IMR-90 (cell line): ENCODE measurements around the gene DIP2B. TPM values are rescaled to one million over a fixed set of nuclear protein-coding genes. Genes with fewer than 3 reads are reported as not detected.

Experiments
- ATAC-seq: fragments of 200-7000 bp; cut with Tn5 transposase; 2 replicates; pipeline ENCODE4 v1.9.1; 2020; ENCODE audit warnings: low read depth, mild to moderate bottlenecking, moderate library complexity
- BruUV-seq: library from RNA; stranded (reverse); fragments of 400-500 nt; replicated peaks from 2 replicates; lab custom pipeline; 2021; lab: Mats Ljungman, UMichigan
- CTCF ChIA-PET: fragments of 300-600 bp; formaldehyde crosslinking; extraction: SDS; loops from one replicate; lab custom pipeline; 2021; ENCODE audit warnings: antibody characterized with exemption; lab: Yijun Ruan, JAX
- POLR2A ChIA-PET: fragments of 300-600 bp; sonication (Branson Sonifier 250); formaldehyde crosslinking; loops from one replicate; lab custom pipeline; 2022; ENCODE audit warnings: antibody characterized with exemption; ENCODE audit not compliant: unreplicated experiment; lab: Charles Lee
- DNase-seq: peaks from one replicate; pipeline ENCODE4 v3.0.0; 2013
- H2AFZ ChIP-seq: replicated peaks from 2 replicates; pipeline ENCODE3; 2013; ENCODE audit warnings: low read length, mild to moderate bottlenecking; ENCODE audit not compliant: poor library complexity
- H2AK5ac ChIP-seq: 2 replicates; pipeline ENCODE4 v1.6.1; 2013; ENCODE audit warnings: low read depth, low read length, inconsistent platforms
- H2AK9ac ChIP-seq: replicated peaks from 2 replicates; pipeline ENCODE3; 2013; ENCODE audit warnings: mild to moderate bottlenecking, low read depth, low read length, moderate library complexity; ENCODE audit not compliant: poor library complexity
- H2BK120ac ChIP-seq: 2 replicates; pipeline ENCODE4 v1.6.1; 2013; ENCODE audit warnings: low read depth, low read length, inconsistent platforms
- H2BK15ac ChIP-seq: 3 replicates; pipeline ENCODE4 v1.6.1; 2013; ENCODE audit warnings: low read depth, low read length, inconsistent platforms
- H2BK20ac ChIP-seq: 2 replicates; pipeline ENCODE4 v1.6.1; 2013; ENCODE audit warnings: low read depth, mild to moderate bottlenecking, inconsistent platforms, low read length, moderate library complexity
- H2BK5ac ChIP-seq: 2 replicates; pipeline ENCODE4 v1.6.1; 2013; ENCODE audit warnings: mild to moderate bottlenecking, low read depth, low read length, inconsistent platforms; ENCODE audit not compliant: poor library complexity, severe bottlenecking
- H3K14ac ChIP-seq: replicated peaks from 2 replicates; pipeline ENCODE4 v1.6.1; 2013; ENCODE audit warnings: low read depth, low read length, inconsistent platforms
- H3K18ac ChIP-seq: 2 replicates; pipeline ENCODE4 v1.6.1; 2013; ENCODE audit warnings: low read depth, low read length, control low read depth
- H3K23ac ChIP-seq: 2 replicates; pipeline ENCODE4 v1.6.1; 2013; ENCODE audit warnings: low read depth, low read length, inconsistent platforms
- H3K27ac ChIP-seq: 2 replicates; pipeline ENCODE4 v1.5.1; 2013; ENCODE audit warnings: mild to moderate bottlenecking, control low read depth, low read length; ENCODE audit not compliant: insufficient read depth
- H3K27me3 ChIP-seq: 2 replicates; pipeline ENCODE4 v1.6.1; 2013; ENCODE audit warnings: low read length; ENCODE audit not compliant: control insufficient read depth, insufficient read depth
- H3K36me3 ChIP-seq: 2 replicates; pipeline ENCODE4 v1.6.1; 2013; ENCODE audit warnings: low read length, mixed read lengths; ENCODE audit not compliant: control insufficient read depth, insufficient read depth
- H3K4ac ChIP-seq: 2 replicates; pipeline ENCODE4 v1.6.1; 2013; ENCODE audit warnings: low read depth, low read length, inconsistent platforms
- H3K4me1 ChIP-seq: 2 replicates; pipeline ENCODE4 v1.6.1; 2013; ENCODE audit warnings: low read length, mixed read lengths; ENCODE audit not compliant: control insufficient read depth, insufficient read depth
- H3K4me2 ChIP-seq: 2 replicates; pipeline ENCODE4 v1.6.1; 2013; ENCODE audit warnings: low read depth, mild to moderate bottlenecking, control low read depth, low read length, moderate library complexity
- H3K4me3 ChIP-seq: 2 replicates; pipeline ENCODE4 v1.5.1; 2013; ENCODE audit warnings: low read depth, mild to moderate bottlenecking, control low read depth, low read length, moderate library complexity; ENCODE audit not compliant: insufficient read depth
- H3K56ac ChIP-seq: 2 replicates; pipeline ENCODE4 v1.6.1; 2013; ENCODE audit warnings: low read length, inconsistent platforms; ENCODE audit not compliant: insufficient read depth; ENCODE audit errors: extremely low read depth
- H3K79me1 ChIP-seq, 2 experiments: 2 replicates each; pipeline ENCODE4 v1.6.1; 2013; ENCODE audit warnings: low read length in 2 of 2, inconsistent platforms in 1 of 2, low read depth in 1 of 2
- H3K9ac ChIP-seq: 2 replicates; pipeline ENCODE4 v1.6.1; 2013; ENCODE audit warnings: low read depth, low read length, control low read depth
- H3K9me1 ChIP-seq: 2 replicates; pipeline ENCODE4 v1.6.1; 2013; ENCODE audit warnings: low read length, inconsistent platforms; ENCODE audit not compliant: insufficient read depth
- H3K9me3 ChIP-seq: 2 replicates; pipeline ENCODE4 v1.6.1; 2013; ENCODE audit warnings: low read length; ENCODE audit not compliant: control insufficient read depth, insufficient read depth
- H4K20me1 ChIP-seq: 2 replicates; pipeline ENCODE4 v1.6.1; 2013; ENCODE audit warnings: low read length, inconsistent platforms; ENCODE audit not compliant: insufficient read depth
- H4K5ac ChIP-seq: 2 replicates; pipeline ENCODE4 v1.6.1; 2013; ENCODE audit warnings: mild to moderate bottlenecking, low read depth, low read length, control low read depth
- H4K8ac ChIP-seq, 2 experiments: 2 replicates each; pipeline ENCODE4 v1.6.1; 2013; ENCODE audit warnings: low read depth in 2 of 2, low read length in 2 of 2, control low read depth in 1 of 2, inconsistent platforms in 1 of 2
- H4K91ac ChIP-seq: 2 replicates; pipeline ENCODE4 v1.6.1; 2013; ENCODE audit warnings: low read depth, low read length, inconsistent platforms; ENCODE audit not compliant: insufficient read depth
- CEBPB ChIP-seq: IDR thresholded peaks from 2 replicates; pipeline ENCODE4 v1.6.1; 2012; ENCODE audit warnings: low read depth, low read length, improper control_type of control experiment
- CHD1 ChIP-seq: IDR thresholded peaks from 2 replicates; pipeline ENCODE4 v1.6.1; 2012; ENCODE audit warnings: low read depth, low read length, improper control_type of control experiment
- MAFK ChIP-seq: IDR thresholded peaks from 2 replicates; pipeline ENCODE4 v1.6.1; 2012; ENCODE audit warnings: low read depth, low read length, improper control_type of control experiment
- NFE2L2 ChIP-seq: fragments of 150-350 bp; IDR thresholded peaks from 2 replicates; pipeline ENCODE4 v1.6.1; 2016; ENCODE audit warnings: low read depth, mild to moderate bottlenecking, low read length
- RAD21 ChIP-seq: IDR thresholded peaks from 2 replicates; pipeline ENCODE4 v1.6.1; 2012; ENCODE audit warnings: low read length, improper control_type of control experiment
- RCOR1 ChIP-seq: IDR thresholded peaks from 2 replicates; pipeline ENCODE4 v1.6.1; 2012; ENCODE audit warnings: mild to moderate bottlenecking, low read length, improper control_type of control experiment; ENCODE audit not compliant: insufficient replicate concordance
- RFX5 ChIP-seq: IDR thresholded peaks from 2 replicates; pipeline ENCODE4 v1.8.0; 2012; ENCODE audit warnings: low read depth, mild to moderate bottlenecking, low read length, moderate library complexity
- WGBS, 2 experiments: methylation state at CpG; one replicate each; pipeline versions ENCODE4 v1.1.5 to v1.1.7; 2013; ENCODE audit warnings: missing lambda C conversion rate in 2 of 2; ENCODE audit not compliant: insufficient read length in 1 of 2; ENCODE audit errors: extremely low coverage in 2 of 2; 5-methylcytosine and 5-hydroxymethylcytosine counted together
- dilution Hi-C: fragments of 300-500 bp; cut with HindIII; formaldehyde crosslinking; loops from one replicate; pipeline ENCODE4 v1.14.3; 2018; ENCODE audit warnings: low sequenced_read_pairs; ENCODE audit not compliant: unreplicated experiment
- in situ Hi-C: fragments of 300-500 bp; cut with MboI; formaldehyde crosslinking; loops from 3 replicates; pipeline ENCODE4 v1.14.3; 2019; ENCODE audit warnings: low sequenced_read_pairs, inconsistent platforms, mixed read lengths
- intact Hi-C: fragments of 100-400 bp; cut with micrococcal nuclease; formaldehyde crosslinking; loops from 2 replicates; pipeline ENCODE4 v1.10.0; 2022
- polyA plus RNA-seq, 3 experiments: library from polyadenylated mRNA; depleted of rRNA; stranded (reverse); fragments of >200 nt; gene quantifications; 2 replicates each; pipeline ENCODE4 v1.2.3, GENCODE V29; 2012; ENCODE audit warnings: low replicate concordance in 1 of 3
- total RNA-seq: library from RNA; depleted of rRNA; stranded (reverse); fragments of >200 nt; gene quantifications from 2 replicates; pipeline ENCODE4 v1.2.3, GENCODE V29; 2012
- TF ChIP-seq, protein P1 (sequence below): fragments of 150-350 bp; IDR thresholded peaks from 2 replicates; pipeline ENCODE4 v1.6.1; 2017; ENCODE audit warnings: mild to moderate bottlenecking, antibody characterized with exemption, low read length, low read depth

The DIP2B gene
- total and polyA plus RNA-seq, 2 of the 4 experiments (the other 2 are of a cell fraction): 7.7 to 12.9 TPM

DNA sequence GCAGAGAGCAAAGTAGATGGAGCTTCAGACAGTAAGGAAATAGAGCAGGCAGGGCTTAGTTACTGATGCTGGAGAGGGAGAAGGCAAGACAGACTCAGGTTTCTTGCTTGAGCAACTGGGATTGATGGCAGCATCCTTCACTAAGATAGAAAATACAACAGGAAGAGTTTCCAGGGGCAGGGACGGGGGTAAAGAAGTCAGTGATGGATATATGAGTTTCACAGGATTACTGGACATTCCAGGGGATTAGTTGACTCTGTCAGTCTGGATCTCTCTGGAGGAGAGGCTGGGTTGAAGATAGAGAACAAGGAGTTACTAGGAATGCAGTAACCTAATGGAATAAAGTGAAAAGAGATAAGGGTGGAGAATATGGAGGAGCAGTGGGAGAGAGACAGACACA lies 184.7 kb downstream of the DIP2B start:
- BruUV-seq: no TSS peak
- H4K91ac ChIP-seq: no peak overlapping the region
- 100% methylated on average over 1 of the region's 1 CpG; no CpG with 5 or more reads in 1 of the 2 experiments for WGBS, 2 experiments
- no peak overlapping the region for H3K27ac ChIP-seq
- no peak overlapping the region for H4K8ac ChIP-seq
- no peak overlapping the region for H2BK5ac ChIP-seq
- intact Hi-C loops: no loop called here
- no peak for ATAC-seq
- no peaks in the 10 kb centered on the region for H3K79me1 ChIP-seq
- ChIA-PET CTCF (no interaction called here), POLR2A (no interaction called here)
- no peaks in the 10 kb centered on the region for H3K4me1 ChIP-seq
- no peaks in the 10 kb centered on the region for H3K9me1 ChIP-seq
- H4K5ac ChIP-seq: no peak overlapping the region
- H3K9me3 ChIP-seq: no peaks in the 10 kb centered on the region
- no peak overlapping the region for H2AK5ac ChIP-seq
- no peak overlapping the region for H2AFZ ChIP-seq
- no peak overlapping the region for H3K56ac ChIP-seq
- no peak for DNase-seq
- in situ Hi-C loops: no loop called here
- H3K4me2 ChIP-seq: no peak overlapping the region
- H3K27me3 ChIP-seq: no peaks in the 10 kb centered on the region
- H3K4me3 ChIP-seq: no peak overlapping the region
- peaks cover 12% of the 10 kb centered on the region for H3K36me3 ChIP-seq
- H3K9ac ChIP-seq: no peak overlapping the region
- H3K18ac ChIP-seq: no peak overlapping the region
- H3K23ac ChIP-seq: no peak overlapping the region
- H3K4ac ChIP-seq: no peak overlapping the region
- no peak overlapping the region for H3K14ac ChIP-seq
- H2BK20ac ChIP-seq: no peak overlapping the region
- no peaks in the 10 kb centered on the region for H4K20me1 ChIP-seq
- TF ChIP-seq, protein P1, sequence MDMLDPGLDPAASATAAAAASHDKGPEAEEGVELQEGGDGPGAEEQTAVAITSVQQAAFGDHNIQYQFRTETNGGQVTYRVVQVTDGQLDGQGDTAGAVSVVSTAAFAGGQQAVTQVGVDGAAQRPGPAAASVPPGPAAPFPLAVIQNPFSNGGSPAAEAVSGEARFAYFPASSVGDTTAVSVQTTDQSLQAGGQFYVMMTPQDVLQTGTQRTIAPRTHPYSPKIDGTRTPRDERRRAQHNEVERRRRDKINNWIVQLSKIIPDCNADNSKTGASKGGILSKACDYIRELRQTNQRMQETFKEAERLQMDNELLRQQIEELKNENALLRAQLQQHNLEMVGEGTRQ: no peak
- TF ChIP-seq CHD1 (no peak), RFX5 (no peak), NFE2L2 (no peak), RAD21 (no peak), CEBPB (no peak), RCOR1 (no peak), MAFK (no peak)
- no peak overlapping the region for H2AK9ac ChIP-seq
- dilution Hi-C loops: no loop called here
- no peak overlapping the region for H2BK120ac ChIP-seq
- no peak overlapping the region for H2BK15ac ChIP-seq
